ENCODE measurements around the gene RUNX2. TPM values are rescaled to one million over a fixed set of nuclear protein-coding genes. Genes with fewer than 3 reads are reported as not detected.
"Not testable (repeated sequence)": the region's sequence is repeated elsewhere in the genome, so short reads cannot be mapped to it uniquely, and the experiment has no call there.

The RUNX2 gene
- total RNA-seq, 1 donor from 2014 or later: 0.09 TPM

DNA sequence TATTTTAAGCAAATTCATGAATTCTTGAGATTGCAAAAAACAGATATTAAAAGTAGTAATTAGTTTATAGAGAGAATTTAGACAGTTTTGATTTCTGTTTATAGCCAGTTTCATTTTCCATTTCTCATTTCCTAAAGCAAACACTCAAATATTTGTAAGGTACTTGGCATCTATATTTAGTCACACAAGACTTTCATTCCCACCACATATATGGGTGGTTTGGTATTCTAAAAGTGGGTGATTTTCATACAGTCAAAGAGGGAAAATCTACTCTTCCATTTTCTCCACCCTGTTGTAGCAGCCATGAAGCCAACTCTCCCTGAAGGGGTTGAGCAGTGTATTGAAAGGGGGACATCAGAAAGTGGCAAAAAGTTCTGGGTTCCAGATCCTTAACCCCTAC lies 230.7 kb downstream of the RUNX2 start:
- TF ChIP-seq, protein P1, sequence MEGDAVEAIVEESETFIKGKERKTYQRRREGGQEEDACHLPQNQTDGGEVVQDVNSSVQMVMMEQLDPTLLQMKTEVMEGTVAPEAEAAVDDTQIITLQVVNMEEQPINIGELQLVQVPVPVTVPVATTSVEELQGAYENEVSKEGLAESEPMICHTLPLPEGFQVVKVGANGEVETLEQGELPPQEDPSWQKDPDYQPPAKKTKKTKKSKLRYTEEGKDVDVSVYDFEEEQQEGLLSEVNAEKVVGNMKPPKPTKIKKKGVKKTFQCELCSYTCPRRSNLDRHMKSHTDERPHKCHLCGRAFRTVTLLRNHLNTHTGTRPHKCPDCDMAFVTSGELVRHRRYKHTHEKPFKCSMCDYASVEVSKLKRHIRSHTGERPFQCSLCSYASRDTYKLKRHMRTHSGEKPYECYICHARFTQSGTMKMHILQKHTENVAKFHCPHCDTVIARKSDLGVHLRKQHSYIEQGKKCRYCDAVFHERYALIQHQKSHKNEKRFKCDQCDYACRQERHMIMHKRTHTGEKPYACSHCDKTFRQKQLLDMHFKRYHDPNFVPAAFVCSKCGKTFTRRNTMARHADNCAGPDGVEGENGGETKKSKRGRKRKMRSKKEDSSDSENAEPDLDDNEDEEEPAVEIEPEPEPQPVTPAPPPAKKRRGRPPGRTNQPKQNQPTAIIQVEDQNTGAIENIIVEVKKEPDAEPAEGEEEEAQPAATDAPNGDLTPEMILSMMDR (IDR thresholded peaks at IDR 0.05): no peak
- no peak for TF ChIP-seq EZH2 (IDR thresholded peaks at IDR 0.05)
- no peak for TF ChIP-seq EZH2phosphoT487 (IDR thresholded peaks at IDR 0.05)

DNA sequence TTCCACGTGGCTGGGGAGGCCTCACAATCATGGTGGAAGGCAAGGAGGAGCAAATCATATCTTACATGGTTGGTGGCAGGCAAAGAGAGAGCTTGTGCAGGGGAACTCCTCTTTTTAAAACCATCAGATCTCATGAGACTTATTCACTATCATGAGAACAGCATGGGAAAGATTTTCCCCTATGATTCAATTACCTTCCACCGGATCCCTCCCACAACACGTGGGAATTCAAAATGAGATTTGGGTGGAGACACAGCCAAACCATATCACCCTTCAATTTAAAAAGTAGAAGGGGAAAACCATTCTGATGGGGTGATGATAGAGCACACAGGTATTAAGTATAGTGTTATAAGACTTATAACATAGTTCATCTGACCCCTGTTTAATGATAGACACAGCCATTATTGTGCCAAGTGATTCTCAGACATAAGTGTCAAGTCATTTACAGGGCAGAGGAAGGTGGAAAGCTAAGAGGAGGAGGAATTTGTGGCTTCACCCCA lies 232.2 kb downstream of the RUNX2 start:
- not testable (repeated sequence) for H3K36me3 Mint-ChIP-seq; H3K27ac ChIP-seq; H3K4me3 ChIP-seq; H3K4me2 ChIP-seq; H3K4me1 ChIP-seq; H3K79me2 ChIP-seq (ENCODE audit: low read depth); H3K4me3 Mint-ChIP-seq; H4K20me1 ChIP-seq (ENCODE audit: low read depth); H3K36me3 ChIP-seq; H3K9ac ChIP-seq; H3K9me3 Mint-ChIP-seq; H3K27ac Mint-ChIP-seq; H3F3A ChIP-seq (ENCODE audit: low read depth); H2AFZ ChIP-seq (replicated peaks); H3K27me3 ChIP-seq; H3K27me3 Mint-ChIP-seq (ENCODE audit: insufficient read depth, low read depth); H3K9me3 ChIP-seq (ENCODE audit: low read depth); DNase-seq (ENCODE audit: low spot score)
- H3K4me1 Mint-ChIP-seq: peaks cover 12% of the 10 kb centered on the region

More for the DNA sequence above, 230.7 kb downstream of the RUNX2 start:
- H4K20me1 ChIP-seq (ENCODE audit: low read depth): no peaks in the 10 kb centered on the region
- H3K27ac ChIP-seq: no peak overlapping the region
- H3K27me3 Mint-ChIP-seq (ENCODE audit: insufficient read depth, low read depth): no peaks in the 10 kb centered on the region
- H3K9me3 Mint-ChIP-seq: no peaks in the 10 kb centered on the region
- peaks cover 15% of the 10 kb centered on the region for H3K4me1 Mint-ChIP-seq
- H2AFZ ChIP-seq (replicated peaks): no peak overlapping the region
- no peaks in the 10 kb centered on the region for H3K79me2 ChIP-seq (ENCODE audit: low read depth)
- peaks cover 8% of the 10 kb centered on the region for H3K4me1 ChIP-seq
- no peaks in the 10 kb centered on the region for H3K9me3 ChIP-seq (ENCODE audit: low read depth)
- DNase-seq (ENCODE audit: low spot score): no peak
- H3F3A ChIP-seq (ENCODE audit: low read depth): no peaks in the 10 kb centered on the region
- H3K36me3 ChIP-seq: no peaks in the 10 kb centered on the region
- H3K36me3 Mint-ChIP-seq: no peaks in the 10 kb centered on the region
- no peaks in the 10 kb centered on the region for H3K27me3 ChIP-seq
- no peak overlapping the region for H3K4me3 Mint-ChIP-seq
- H3K4me2 ChIP-seq: no peak overlapping the region
- H3K4me3 ChIP-seq: no peak overlapping the region
- H3K9ac ChIP-seq: no peak overlapping the region
- H3K27ac Mint-ChIP-seq: no peak overlapping the region

DNA sequence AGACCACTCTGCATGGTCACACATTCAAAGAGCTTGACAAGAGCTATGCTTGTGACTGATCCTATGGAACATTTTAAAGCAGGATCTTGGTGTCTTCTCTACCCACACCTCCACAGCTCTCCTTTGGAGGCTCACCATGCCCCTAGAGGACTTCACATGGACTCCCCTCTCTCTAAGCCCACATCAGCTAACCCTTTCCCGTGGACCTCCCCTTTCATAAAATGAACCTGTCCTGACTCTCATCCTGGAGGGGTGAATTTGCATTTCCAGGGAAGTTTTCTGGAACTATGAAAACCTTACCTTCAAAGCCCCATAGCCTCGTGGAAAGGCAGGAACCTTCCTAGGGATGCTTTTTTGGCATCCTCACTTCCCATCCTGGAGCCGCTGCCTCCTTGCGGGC lies 234.0 kb downstream of the RUNX2 start:
- TF ChIP-seq EZH2 (IDR thresholded peaks at IDR 0.05) (no peak), EZH2phosphoT487 (IDR thresholded peaks at IDR 0.05) (no peak)
- TF ChIP-seq, protein P1 (IDR thresholded peaks at IDR 0.05): no peak
- H3K9me3 ChIP-seq (ENCODE audit: low read depth): no peaks in the 10 kb centered on the region
- H3K27me3 ChIP-seq: no peaks in the 10 kb centered on the region
- H3F3A ChIP-seq (ENCODE audit: low read depth): no peaks in the 10 kb centered on the region
- no peaks in the 10 kb centered on the region for H3K36me3 ChIP-seq
- H3K9ac ChIP-seq: no peak overlapping the region
- Mint-ChIP-seq H3K4me1 (peaks cover 7% of the 10 kb centered on the region), H3K27ac (no peak overlapping the region), H3K4me3 (no peak overlapping the region), H3K9me3 (no peaks in the 10 kb centered on the region), H3K27me3 (ENCODE audit: insufficient read depth, low read depth) (no peaks in the 10 kb centered on the region), H3K36me3 (no peaks in the 10 kb centered on the region)
- no peak for DNase-seq (ENCODE audit: low spot score)
- no peak overlapping the region for H3K4me3 ChIP-seq
- H3K4me2 ChIP-seq: no peak overlapping the region
- H3K79me2 ChIP-seq (ENCODE audit: low read depth): no peaks in the 10 kb centered on the region
- H3K4me1 ChIP-seq: peaks cover 13% of the 10 kb centered on the region
- H3K27ac ChIP-seq: no peak overlapping the region
- no peak overlapping the region for H2AFZ ChIP-seq (replicated peaks)
- no peaks in the 10 kb centered on the region for H4K20me1 ChIP-seq (ENCODE audit: low read depth)

DNA sequence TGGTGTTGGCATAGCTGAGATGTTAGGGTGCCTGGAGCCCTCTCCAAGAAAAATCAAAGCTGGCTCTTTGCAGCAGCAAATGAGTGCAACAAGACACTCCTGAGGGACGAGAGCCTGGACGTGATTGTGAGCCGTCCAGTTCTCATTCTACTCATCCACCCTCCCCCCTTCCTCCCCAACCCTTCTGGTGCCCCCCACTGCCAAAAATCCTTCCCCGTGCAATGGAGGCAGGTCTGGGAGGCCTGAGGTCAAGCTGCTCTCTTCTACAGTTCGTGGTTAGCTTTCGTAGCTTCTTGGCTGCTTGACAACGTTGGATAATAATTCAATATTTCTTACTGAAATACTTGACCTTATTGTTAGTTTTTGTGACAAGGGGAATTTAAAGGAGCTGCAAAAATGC lies 234.9 kb downstream of the RUNX2 start:
- no peak overlapping the region for H3K27ac Mint-ChIP-seq
- H3K79me2 ChIP-seq (ENCODE audit: low read depth): no peaks in the 10 kb centered on the region

More for the DNA sequence above, 234.9 kb downstream of the RUNX2 start:
- Histone ChIP-seq H3K4me1 (peaks cover 15% of the 10 kb centered on the region), H2AFZ (replicated peaks) (no peak overlapping the region), H4K20me1 (ENCODE audit: low read depth) (no peaks in the 10 kb centered on the region), H3K4me2 (no peak overlapping the region), H3K4me3 (no peak overlapping the region), H3K27ac (no peak overlapping the region), H3K27me3 (no peaks in the 10 kb centered on the region), H3K36me3 (no peaks in the 10 kb centered on the region), H3K9ac (no peak overlapping the region), H3K9me3 (ENCODE audit: low read depth) (no peaks in the 10 kb centered on the region), H3F3A (ENCODE audit: low read depth) (no peaks in the 10 kb centered on the region)
- H3K9me3 Mint-ChIP-seq: no peaks in the 10 kb centered on the region
- H3K36me3 Mint-ChIP-seq: no peaks in the 10 kb centered on the region
- TF ChIP-seq EZH2 (IDR thresholded peaks at IDR 0.05): no peak
- TF ChIP-seq, protein P1 (IDR thresholded peaks at IDR 0.05): no peak
- TF ChIP-seq EZH2phosphoT487 (IDR thresholded peaks at IDR 0.05): no peak
- H3K27me3 Mint-ChIP-seq (ENCODE audit: insufficient read depth, low read depth): no peaks in the 10 kb centered on the region
- H3K4me1 Mint-ChIP-seq: peaks cover 7% of the 10 kb centered on the region
- DNase-seq (ENCODE audit: low spot score): no peak
- H3K4me3 Mint-ChIP-seq: no peak overlapping the region
